ENCODE data around the gene DDX1. TPM values are rescaled to one million over a fixed set of nuclear protein-coding genes. Genes with fewer than 3 reads are reported as not detected.

Gene DDX1
- total RNA-seq, 1 donor from 2014 or later = 48.1 TPM

DNA sequence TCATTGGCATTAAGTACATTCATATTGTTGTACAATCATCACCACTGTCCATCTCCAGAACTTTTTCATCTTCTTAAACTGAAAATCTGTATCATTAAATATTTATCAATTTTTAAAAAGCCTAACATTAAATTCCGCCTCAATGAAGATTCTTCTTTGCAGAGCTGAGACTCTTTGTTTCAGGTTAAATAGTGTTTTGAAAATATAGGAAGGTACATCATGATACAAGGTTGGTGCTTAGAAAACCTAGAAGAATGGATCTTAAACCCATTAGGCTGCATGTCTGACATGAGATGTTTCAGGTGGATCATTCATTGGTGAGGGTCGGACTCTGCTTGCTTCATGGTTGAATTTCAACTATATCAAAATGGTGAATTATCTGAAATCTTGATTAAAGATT is 30.5 kb downstream of the DDX1 start:
- H3K27ac ChIP-seq = no peak overlapping the region
- H3K36me3 ChIP-seq = peaks cover 0 to 69% of the 10 kb centered on the region in 2 donors
- H3K9me3 ChIP-seq = no peaks in the 10 kb centered on the region
- intact Hi-C loops (cut with DNase I) = no loop called here
- TF ChIP-seq, protein P1, sequence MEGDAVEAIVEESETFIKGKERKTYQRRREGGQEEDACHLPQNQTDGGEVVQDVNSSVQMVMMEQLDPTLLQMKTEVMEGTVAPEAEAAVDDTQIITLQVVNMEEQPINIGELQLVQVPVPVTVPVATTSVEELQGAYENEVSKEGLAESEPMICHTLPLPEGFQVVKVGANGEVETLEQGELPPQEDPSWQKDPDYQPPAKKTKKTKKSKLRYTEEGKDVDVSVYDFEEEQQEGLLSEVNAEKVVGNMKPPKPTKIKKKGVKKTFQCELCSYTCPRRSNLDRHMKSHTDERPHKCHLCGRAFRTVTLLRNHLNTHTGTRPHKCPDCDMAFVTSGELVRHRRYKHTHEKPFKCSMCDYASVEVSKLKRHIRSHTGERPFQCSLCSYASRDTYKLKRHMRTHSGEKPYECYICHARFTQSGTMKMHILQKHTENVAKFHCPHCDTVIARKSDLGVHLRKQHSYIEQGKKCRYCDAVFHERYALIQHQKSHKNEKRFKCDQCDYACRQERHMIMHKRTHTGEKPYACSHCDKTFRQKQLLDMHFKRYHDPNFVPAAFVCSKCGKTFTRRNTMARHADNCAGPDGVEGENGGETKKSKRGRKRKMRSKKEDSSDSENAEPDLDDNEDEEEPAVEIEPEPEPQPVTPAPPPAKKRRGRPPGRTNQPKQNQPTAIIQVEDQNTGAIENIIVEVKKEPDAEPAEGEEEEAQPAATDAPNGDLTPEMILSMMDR (IDR thresholded peaks at IDR 0.05) = no peak
- TF ChIP-seq POLR2A (IDR thresholded peaks at IDR 0.05) (no peak), POLR2AphosphoS5 (IDR thresholded peaks at IDR 0.05; ENCODE audit: insufficient read depth in 1 of 2, low read depth in 1 of 2) (no peak)
- H3K27me3 ChIP-seq = no peaks in the 10 kb centered on the region
- H3K4me3 ChIP-seq = no peak overlapping the region
- H3K4me1 ChIP-seq = no peaks in the 10 kb centered on the region
- DNase-seq (ENCODE audit: extremely low spot score in 2 of 2) = no peak

DNA sequence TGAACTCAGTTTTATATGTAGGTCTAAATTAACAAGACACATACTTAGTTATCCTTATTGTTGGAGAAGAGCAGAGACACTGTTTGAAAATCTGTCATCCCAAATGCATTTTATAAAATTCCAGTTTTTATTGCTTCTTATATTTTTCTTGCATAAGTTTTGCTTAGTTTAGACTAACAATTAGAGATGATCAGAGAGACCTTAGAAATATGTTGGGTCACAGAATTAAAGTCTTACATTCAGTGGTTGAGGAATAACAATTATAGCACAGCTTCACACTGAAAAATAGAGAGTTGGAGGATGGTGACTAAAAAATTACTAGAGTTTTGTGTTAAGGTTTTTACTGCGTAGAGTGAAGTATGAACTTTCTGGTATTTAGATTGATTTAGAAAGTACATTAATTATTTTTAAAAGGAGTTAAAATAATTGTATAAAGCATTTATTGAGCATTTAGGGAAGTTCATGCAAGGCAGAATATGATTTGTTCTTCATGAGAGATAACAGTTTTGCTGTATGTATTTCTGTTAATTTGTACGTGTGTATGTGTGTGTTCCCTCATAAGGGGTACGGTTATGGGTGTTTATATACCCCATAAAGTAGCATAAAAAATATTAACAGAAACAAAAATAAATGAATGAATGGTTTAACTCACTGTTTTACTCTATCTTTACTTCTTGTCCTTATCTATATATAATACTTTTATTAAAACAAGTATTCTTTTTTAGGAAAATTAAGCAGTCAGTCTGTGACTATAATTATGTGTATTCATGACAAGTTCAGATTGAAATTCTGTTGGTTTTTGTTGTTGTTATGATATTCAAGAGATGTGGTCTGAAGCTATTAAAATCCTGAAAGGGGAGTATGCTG is 31.2 kb downstream of the DDX1 start:
- Histone ChIP-seq H3K27ac (no peak overlapping the region), H3K9me3 (no peaks in the 10 kb centered on the region), H3K36me3 (peaks cover 0 to 75% of the 10 kb centered on the region in 2 donors), H3K4me1 (no peaks in the 10 kb centered on the region), H3K4me3 (no peak overlapping the region), H3K27me3 (no peaks in the 10 kb centered on the region)
- intact Hi-C loops (cut with DNase I) = no loop called here
- TF ChIP-seq POLR2AphosphoS5 (IDR thresholded peaks at IDR 0.05; ENCODE audit: insufficient read depth in 1 of 2, low read depth in 1 of 2) (no peak), POLR2A (IDR thresholded peaks at IDR 0.05) (no peak)
- TF ChIP-seq, protein P1 (IDR thresholded peaks at IDR 0.05) = no peak
- no peak for DNase-seq (ENCODE audit: extremely low spot score in 2 of 2)

DNA sequence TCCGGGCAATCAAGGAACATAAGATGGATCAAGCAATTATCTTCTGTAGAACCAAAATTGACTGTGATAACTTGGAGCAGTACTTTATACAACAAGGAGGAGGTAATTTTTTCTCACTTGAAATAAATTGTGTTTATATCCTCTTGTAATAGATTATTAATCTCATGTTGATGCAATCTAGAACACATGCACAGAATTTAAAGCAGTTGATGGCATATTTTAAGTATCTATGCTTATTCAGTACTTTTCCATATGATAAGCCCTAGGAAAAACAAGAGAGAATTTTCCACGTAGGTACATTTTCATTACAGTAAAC is 31.8 kb downstream of the DDX1 start:
- Histone ChIP-seq H3K36me3 (peaks cover 0 to 75% of the 10 kb centered on the region in 2 donors), H3K9me3 (no peaks in the 10 kb centered on the region), H3K27ac (no peak overlapping the region), H3K4me1 (no peaks in the 10 kb centered on the region), H3K27me3 (no peaks in the 10 kb centered on the region), H3K4me3 (no peak overlapping the region)
- no peak for DNase-seq (ENCODE audit: extremely low spot score in 2 of 2)
- intact Hi-C loops (cut with DNase I) = no loop called here
- TF ChIP-seq, protein P1 (IDR thresholded peaks at IDR 0.05) = no peak
- TF ChIP-seq POLR2A (IDR thresholded peaks at IDR 0.05) (no peak), POLR2AphosphoS5 (IDR thresholded peaks at IDR 0.05; ENCODE audit: insufficient read depth in 1 of 2, low read depth in 1 of 2) (no peak)

DNA sequence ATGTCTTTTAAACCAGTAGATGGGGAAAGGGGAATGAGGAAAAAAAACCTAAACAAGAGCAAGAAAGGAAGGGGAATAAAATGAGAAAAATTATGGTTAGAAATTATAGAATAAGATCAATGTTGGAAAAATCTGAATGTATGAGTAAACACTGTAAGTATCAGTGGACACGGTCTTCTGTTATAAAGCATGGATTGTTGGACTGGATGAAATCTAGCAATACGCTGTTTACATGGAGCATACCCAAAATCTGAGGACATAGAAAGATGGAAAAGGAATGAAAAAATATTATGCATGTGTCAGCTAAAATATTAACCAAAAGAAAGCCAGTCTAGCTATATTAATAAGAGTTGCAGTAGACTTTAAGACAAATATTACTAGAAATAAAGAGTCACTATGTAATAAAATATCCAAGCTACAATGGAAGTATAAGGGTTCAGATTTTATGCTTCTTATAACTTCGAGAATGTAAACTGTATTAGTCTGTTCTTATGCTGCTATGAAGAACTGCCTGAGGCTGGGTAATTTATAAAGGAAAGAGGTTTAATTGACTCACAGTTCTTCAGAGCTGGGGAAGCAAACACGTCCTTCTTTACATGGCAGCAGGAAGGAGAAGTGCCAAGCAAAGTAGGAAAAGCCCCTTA is 32.4 kb downstream of the DDX1 start:
- H3K27ac ChIP-seq = no peak overlapping the region
- H3K9me3 ChIP-seq = no peaks in the 10 kb centered on the region
- no peak overlapping the region for H3K4me3 ChIP-seq
- no peaks in the 10 kb centered on the region for H3K4me1 ChIP-seq
- TF ChIP-seq POLR2AphosphoS5 (IDR thresholded peaks at IDR 0.05; ENCODE audit: insufficient read depth in 1 of 2, low read depth in 1 of 2) (no peak), POLR2A (IDR thresholded peaks at IDR 0.05) (no peak)
- TF ChIP-seq, protein P1 (IDR thresholded peaks at IDR 0.05) = no peak
- intact Hi-C loops (cut with DNase I) = no loop called here
- no peak for DNase-seq (ENCODE audit: extremely low spot score in 2 of 2)
- H3K27me3 ChIP-seq = no peaks in the 10 kb centered on the region
- peaks cover 0 to 73% of the 10 kb centered on the region in 2 donors for H3K36me3 ChIP-seq

DNA sequence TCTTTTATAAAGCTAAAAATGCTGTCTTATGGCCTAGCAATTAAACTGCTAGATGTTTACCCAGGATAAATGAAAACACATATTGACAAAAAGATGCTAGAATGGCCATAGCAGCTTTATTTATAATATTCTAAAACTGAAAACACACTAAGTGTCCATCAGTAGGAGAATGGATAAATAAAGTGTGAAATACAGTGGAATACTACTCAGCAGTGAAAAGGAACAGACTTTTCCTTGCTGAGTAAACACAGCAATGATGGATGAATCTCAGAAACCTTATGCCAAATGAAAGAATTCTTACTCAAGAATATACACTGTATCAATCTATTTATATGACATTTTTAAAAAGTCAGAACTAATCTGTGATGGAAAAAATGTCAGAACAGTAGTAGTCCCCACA is 33.2 kb downstream of the DDX1 start:
- Histone ChIP-seq H3K4me3 (no peak overlapping the region), H3K27ac (no peak overlapping the region), H3K36me3 (peaks cover 0 to 67% of the 10 kb centered on the region in 2 donors), H3K9me3 (no peaks in the 10 kb centered on the region), H3K4me1 (no peaks in the 10 kb centered on the region), H3K27me3 (no peaks in the 10 kb centered on the region)
- no peak for DNase-seq (ENCODE audit: extremely low spot score in 2 of 2)
- TF ChIP-seq, protein P1 (IDR thresholded peaks at IDR 0.05) = no peak
- TF ChIP-seq POLR2A (IDR thresholded peaks at IDR 0.05) (no peak), POLR2AphosphoS5 (IDR thresholded peaks at IDR 0.05; ENCODE audit: insufficient read depth in 1 of 2, low read depth in 1 of 2) (no peak)
- intact Hi-C loops (cut with DNase I) = no loop called here
